Erythroblast (primary cell): ENCODE data around the gene CA14.
"Not testable (repeated sequence)": the region's sequence is repeated elsewhere in the genome, so short reads cannot be mapped to it uniquely, and the experiment has no call there.

Experiments used
- DNase-seq, 2 experiments: peaks; one replicate each; lab custom pipeline; 2025; lab: John Stamatoyannopoulos, UW
- GATA1 ChIP-seq: IDR thresholded peaks from 2 replicates; pipeline ENCODE4 v1.6.1; 2011; ENCODE audit warnings: low read depth, mild to moderate bottlenecking, control low read depth, low read length, moderate library complexity
- POLR2A ChIP-seq: IDR thresholded peaks from 2 replicates; pipeline ENCODE4 v1.6.1; 2011; ENCODE audit warnings: mild to moderate bottlenecking, low read length

CA14 gene

DNA sequence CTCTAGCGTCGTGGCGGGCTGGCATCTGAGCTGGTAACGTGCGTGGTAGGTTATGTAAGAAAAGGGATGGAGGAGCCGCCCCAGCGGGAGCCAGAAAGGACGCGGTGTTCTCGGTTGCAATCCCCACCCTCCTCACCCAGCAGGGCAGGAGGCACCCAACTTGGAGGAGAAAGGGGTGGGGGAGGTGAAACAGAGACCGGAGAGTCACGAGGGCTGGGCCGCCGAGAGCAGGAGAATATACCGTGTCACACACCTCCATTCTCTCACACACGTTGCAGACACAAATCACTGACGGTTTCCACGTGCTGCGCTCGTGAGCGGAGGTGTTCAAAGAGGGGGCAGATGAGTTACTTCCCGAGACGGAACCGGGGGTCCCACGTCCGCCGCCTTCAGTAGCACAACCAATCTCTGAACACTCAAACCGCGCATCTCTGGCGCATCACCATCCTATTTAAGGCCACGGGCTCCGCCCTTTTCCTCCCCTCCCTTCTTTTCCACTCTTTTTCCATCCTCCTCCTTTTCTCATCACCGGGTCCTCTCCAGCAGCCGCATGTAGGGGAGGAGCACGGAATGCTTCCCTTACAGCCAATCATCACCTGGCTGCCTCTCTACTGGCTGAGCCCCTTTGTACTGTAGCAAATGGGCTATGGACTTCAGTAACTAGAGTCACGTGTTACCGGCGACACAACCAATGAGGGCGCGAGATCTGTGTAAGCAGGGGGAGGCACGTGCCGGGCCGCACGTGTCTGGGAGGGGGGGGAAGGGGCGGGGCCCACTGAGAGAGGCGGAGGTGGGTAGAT, 24.4 kb downstream of the CA14 start, which contains the start of gene CIART:
TSS of gene CIART (plus strand) at position 797 of the 800 bp plus-strand sequence. CDS start 714 bp downstream, outside the sequence.
- TF ChIP-seq POLR2A = no peak
- no peak for TF ChIP-seq GATA1
- peak; percentile 86 to 91 for DNase-seq

DNA sequence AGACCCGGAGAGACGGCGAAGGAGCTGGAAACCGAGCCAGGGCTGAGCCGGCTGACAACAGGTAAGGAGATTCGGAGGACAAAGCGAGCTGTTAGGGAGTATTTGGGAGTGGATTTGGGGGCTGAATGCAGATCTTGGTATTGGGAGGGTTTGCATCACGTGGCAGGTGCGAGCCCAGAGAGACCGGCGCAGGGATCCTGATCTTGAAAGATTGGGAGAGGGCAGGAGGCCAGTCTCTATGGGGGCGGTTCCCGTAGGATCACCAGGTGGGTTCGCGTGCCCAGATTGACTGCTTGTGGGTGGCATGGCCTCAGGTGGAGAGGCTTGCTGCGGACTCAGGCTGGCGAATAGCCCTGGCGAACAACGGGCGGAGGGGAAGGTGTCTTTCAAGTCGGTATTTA, 25.0 kb downstream of the CA14 start:
- TF ChIP-seq GATA1 = no peak
- TF ChIP-seq POLR2A = no peak

DNA sequence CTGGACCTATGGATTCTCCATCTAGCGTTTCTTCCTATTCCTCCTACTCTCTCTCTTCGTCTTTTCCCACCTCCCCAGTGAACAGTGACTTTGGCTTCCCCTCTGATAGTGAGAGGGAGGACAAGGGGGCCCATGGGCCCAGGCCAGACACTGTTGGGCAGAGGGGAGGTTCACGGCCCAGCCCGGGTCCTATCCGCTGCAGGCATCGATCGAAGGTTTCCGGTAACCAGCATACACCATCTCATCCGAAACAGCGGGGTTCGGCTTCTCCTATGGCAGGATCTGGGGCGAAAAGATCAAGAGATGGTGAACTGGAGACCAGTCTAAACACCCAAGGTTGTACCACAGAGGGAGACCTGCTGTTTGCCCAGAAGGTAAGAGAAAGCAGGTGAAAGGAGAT, 25.7 kb downstream of the CA14 start:
- TF ChIP-seq POLR2A = no peak
- no peak for TF ChIP-seq GATA1
- no peak for DNase-seq

More for the DNA sequence above, 25.0 kb downstream of the CA14 start:
- DNase-seq = no peak

DNA sequence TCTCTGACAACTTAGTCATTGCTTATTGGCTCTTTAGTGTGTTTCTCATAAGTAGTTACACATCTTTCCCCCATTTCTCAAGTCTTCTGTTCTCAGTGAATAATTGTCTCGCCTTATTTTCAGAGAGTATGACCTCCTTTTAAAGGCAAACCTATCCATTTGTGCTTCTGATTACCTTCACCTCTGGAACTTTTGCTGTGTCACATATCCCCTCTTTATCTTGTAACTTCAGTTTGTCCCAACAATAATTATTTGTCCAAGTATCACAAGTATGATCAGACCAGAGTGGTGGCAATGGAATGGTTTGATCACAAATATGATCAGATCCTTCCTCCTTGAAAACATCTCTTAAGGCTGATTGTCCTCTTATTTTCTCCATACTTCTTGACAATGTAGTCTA, 30.8 kb downstream of the CA14 start:
- no peak for DNase-seq
- no peak for TF ChIP-seq POLR2A
- no peak for TF ChIP-seq GATA1

DNA sequence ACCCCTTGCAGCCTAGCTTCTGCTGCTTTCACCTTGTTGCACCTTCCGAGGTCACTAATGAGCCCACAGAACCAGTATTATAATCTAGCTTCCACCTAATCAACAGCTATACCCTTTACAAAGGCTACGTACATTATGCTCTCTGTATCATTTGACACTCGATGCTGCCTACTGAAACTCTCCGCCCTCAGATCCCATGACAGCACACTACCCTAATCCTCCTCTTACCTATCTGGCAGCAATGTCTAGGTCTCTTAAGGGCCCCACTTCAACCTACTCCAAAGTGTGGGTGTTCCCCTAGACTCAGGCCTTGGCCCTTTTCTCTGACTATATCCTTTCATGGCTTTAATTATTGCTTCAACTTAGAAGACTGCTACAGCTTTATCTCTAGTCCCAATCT, 31.2 kb downstream of the CA14 start:
- TF ChIP-seq POLR2A (no peak), GATA1 (no peak)
- no peak for DNase-seq

DNA sequence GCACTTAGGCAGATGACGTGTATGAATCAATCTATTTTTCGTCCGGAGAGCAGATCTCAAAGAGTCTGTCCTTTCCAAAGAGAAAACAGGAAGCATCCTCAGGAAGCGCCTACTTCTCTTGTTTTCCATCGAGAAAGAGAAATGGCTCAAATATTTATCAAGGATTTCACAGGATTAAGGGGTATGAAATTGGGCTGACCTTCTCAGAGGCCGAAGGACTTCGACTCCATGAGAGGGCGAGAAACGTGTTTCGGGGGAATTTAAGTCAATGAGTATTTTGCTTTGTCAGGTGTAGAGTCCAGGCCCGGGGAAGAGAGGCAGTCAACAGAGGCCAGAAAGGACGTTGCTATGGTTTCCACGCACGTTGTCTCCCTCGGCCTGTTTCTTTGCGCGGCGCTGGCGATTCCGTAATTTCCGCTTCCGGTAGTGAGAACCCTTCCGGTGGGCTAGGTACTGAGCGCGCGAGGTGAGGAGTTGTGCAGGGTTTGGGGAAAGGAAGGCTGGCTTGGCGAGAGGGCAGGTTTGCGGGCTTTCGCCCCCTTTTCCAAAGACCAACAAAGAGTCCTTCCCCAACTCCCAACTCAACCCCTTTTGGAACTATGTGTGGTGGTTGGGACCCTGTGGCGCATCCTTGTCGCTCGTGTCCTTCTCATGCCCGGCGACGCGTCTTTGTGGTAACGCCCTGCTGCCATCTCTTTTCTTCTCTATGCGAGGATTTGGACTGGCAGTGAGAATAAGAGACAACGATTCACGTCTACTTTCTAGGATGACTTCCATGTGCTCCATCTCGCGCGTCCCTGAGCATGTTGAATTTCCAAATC, 36.1 kb downstream of the CA14 start, which contains the start of gene MRPS21:
TSS of gene MRPS21 (plus strand) at position 429 of the 821 bp plus-strand sequence. CDS start 506 bp downstream, outside the sequence.
- peak; percentile 93 to 95 for DNase-seq
- TF ChIP-seq GATA1 (no peak), POLR2A (peak; percentile 98)

DNA sequence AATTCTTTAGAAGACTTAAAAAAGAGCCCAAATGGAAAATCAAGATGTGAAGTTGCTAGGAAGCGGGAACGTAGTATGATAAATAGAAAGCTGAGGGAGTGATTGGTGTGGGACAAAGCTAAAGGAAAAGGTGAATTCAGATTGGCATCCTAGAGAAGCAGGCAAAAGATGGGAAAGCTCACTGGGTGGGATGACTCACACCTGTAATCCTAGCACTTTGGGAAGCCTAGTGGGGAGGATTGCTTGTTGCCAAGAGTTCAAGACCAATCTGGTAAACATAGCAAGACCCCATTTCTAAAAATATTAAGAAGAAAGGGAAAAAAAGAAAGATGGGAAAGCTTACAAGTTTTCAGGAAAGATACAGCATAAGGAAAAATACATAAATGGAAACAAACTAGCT, 37.9 kb downstream of the CA14 start:
- no peak for DNase-seq
- TF ChIP-seq GATA1 = no peak
- TF ChIP-seq POLR2A = no peak

DNA sequence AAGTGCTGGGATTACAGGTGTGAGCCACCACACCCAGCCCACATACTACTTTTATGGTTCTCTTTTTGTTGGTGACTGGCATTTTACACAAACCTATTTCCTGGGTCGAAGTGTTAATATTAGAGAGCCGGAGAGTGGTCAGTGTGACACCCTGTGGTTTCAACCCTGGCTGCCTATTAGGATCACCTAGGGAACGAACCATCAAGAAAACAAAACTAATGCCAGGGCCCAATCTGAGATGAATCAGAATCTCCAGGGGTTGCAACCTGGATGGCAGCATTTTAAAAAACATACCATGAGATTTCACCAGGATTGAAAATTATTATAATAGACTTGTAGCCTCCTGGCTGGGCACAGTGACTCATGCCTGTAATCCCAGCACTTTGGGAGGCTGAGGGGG, 42.1 kb downstream of the CA14 start:
- TF ChIP-seq POLR2A = no peak
- no peak for TF ChIP-seq GATA1
- DNase-seq = no peak

DNA sequence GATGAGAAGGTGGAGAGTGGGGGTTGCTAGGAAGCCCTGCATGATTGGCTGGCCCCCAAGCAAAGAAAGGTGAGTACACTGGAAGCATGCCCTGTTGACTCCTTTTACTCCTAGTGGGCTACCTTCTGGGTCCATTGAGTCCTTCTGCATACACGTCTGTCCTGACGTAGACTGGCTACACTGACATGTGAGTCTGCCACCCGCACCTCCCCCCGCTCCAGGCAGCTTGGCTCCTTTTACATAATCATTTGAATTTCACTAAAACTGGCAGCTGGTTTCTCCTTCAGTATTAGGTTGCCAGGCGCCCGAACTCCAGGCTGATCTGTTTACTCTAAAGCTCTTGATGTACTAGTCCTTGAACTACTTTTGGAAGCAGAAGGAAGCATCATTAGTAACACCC, 44.8 kb downstream of the CA14 start:
- TF ChIP-seq POLR2A (no peak), GATA1 (no peak)

DNA sequence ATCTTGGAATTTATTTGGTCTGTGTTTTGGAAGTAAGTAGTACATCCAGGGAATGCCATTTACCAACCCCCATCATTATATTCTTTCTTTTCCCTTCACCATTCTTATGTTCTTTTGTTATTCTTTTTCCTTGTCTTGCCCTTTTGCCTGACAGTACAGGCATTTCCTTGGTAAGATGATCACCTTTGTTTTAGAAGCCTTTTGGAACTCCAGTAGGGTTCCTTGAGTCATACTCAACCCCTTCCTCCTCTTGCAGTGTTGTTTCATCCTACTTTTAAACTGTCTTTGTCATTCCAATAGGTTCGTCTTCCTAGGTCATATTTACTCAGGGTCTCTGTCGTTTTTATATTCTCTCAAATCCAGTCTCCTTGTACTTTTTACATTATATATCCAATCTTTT, 45.3 kb downstream of the CA14 start:
- TF ChIP-seq GATA1 = no peak
- no peak for TF ChIP-seq POLR2A
- no peak for DNase-seq

More for the DNA sequence above, 44.8 kb downstream of the CA14 start:
- no peak for DNase-seq

DNA sequence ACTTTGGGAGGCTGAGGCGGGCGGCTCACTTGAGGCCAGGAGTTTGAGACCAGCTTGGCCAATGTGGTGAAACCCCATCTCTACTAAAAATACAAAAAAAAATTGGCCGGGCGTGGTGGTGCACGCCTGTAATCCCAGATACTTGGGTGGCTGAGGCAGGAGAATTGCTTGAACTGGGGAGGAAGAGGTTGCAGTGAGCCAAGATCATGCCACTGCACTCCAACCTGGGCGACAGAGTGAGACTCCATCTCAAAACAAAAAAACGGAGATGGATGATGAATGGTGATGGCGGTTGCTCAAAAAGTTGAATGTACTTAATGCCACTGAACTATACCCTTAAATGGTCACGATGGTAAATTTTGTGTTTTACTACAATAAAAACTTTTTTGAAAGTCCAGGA, 51.0 kb downstream of the CA14 start:
- not testable (repeated sequence) for DNase-seq
- TF ChIP-seq POLR2A = peak; percentile 4

DNA sequence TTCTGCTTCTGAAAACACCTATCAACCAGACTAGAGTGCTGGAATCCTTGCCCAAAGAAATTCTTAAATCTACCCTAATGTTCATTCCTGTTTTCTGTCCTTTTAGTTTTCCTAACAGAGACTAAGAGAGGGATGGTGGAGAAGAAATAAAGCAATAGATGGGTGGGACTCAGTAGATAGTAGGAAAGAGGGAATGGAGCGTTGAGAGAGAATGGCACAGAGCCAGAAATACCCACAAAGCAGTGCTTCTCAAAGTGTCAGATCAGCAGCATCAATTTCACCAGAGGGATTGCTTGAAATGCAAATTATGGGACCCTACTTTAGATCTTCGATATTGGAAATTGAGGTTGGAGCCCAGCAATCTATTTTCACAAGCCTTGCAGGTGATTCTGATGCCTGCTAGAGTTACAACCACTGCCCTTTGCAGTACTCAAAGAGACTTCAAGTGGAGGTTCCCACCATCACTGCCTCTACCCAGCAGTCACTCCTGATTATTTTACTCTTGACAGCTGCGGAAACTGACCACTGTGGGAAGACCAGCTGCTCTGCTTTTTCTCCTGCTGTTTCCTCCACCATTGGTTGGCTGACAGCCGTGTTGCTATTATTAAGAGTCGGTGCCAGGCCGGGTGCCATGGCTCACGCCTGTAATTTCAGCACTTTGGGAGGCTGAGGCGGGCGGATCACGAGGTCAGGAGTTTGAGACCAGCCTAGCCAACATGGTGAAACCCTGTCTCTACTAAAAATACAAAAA, 52.4 kb downstream of the CA14 start:
- no peak for TF ChIP-seq GATA1
- peak; percentile 7 for TF ChIP-seq POLR2A
- no peak for DNase-seq

DNA sequence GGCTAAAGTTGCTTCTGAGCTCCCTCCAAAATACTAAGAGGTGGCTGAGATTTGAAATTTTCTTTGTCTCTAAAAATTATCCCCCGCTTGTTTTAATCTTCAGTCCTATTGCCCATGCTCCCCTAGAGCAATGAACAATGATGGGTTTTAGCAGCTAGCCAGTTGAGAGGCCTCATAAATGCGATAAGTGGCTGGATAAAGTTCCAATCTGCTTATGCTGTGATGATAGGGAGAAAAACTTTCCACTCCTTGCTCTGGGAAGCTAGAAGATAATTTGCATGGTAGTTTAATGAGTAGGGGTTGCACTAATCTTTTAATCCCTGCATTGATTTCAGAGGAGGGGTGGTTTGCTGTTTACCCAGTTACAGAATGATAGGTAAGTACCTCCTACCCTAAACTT, 54.2 kb downstream of the CA14 start:
- DNase-seq = no peak
- TF ChIP-seq GATA1 (no peak), POLR2A (no peak)
